Astrocyte of the hippocampus (primary cell): ENCODE data around the gene HPCAL1.
"Not testable (repeated sequence)": the region's sequence is repeated elsewhere in the genome, so short reads cannot be mapped to it uniquely, and the experiment has no call there.

ENCODE experiments used
- DNase-seq: peaks from one replicate; pipeline ENCODE4 v3.0.0; 2011; ENCODE audit warnings: low read depth, low spot score

Gene HPCAL1

GRCh38 chr2:10284108-10284870 lies 18.4 kb upstream of the HPCAL1 start:
- no peak for DNase-seq

- no peak for DNase-seq
These were observed 17.5 kb upstream of the HPCAL1 start for GRCh38 chr2:10285191-10285555.

- DNase-seq = peak; percentile 83
These were observed 17.0 kb upstream of the HPCAL1 start for GRCh38 chr2:10285556-10286198.

GRCh38 chr2:10286216-10287037 lies 16.3 kb upstream of the HPCAL1 start:
- DNase-seq = peak; percentile 51

GRCh38 chr2:10287761-10288160 lies 14.9 kb upstream of the HPCAL1 start:
- DNase-seq = no peak

GRCh38 chr2:10288606-10289005 lies 14.1 kb upstream of the HPCAL1 start:
- no peak for DNase-seq

- no peak for DNase-seq
These were observed 13.4 kb upstream of the HPCAL1 start for GRCh38 chr2:10289352-10289751.

GRCh38 chr2:10289891-10290290 lies 12.8 kb upstream of the HPCAL1 start:
- DNase-seq = peak; percentile 76

GRCh38 chr2:10291376-10291775 lies 11.3 kb upstream of the HPCAL1 start:
- not testable (repeated sequence) for DNase-seq

GRCh38 chr2:10292033-10292432 lies 10.7 kb upstream of the HPCAL1 start:
- no peak for DNase-seq

GRCh38 chr2:10293603-10294002 lies 9.1 kb upstream of the HPCAL1 start:
- no peak for DNase-seq

GRCh38 chr2:10294077-10294476 lies 8.6 kb upstream of the HPCAL1 start:
- DNase-seq = no peak

- DNase-seq = not testable (repeated sequence)
These were observed 7.1 kb upstream of the HPCAL1 start for GRCh38 chr2:10295649-10296048.

GRCh38 chr2:10296142-10296541 lies 6.6 kb upstream of the HPCAL1 start:
- DNase-seq = no peak

- no peak for DNase-seq
These were observed 5.4 kb upstream of the HPCAL1 start for GRCh38 chr2:10297191-10297830.

- peak; percentile 53 for DNase-seq
These were observed 4.7 kb upstream of the HPCAL1 start for GRCh38 chr2:10297959-10298531.

- DNase-seq = not testable (repeated sequence)
These were observed 3.9 kb upstream of the HPCAL1 start for GRCh38 chr2:10298777-10299176.

GRCh38 chr2:10300328-10300920 lies 2.3 kb upstream of the HPCAL1 start:
- no peak for DNase-seq

GRCh38 chr2:10300997-10301940 lies 1.4 kb upstream of the HPCAL1 start:
- DNase-seq = no peak

- DNase-seq = no peak
These were observed 694 bp upstream of the HPCAL1 start for GRCh38 chr2:10301941-10302478.
